ENCODE measurements around the gene ANKS1A. TPM values are rescaled to one million over a fixed set of nuclear protein-coding genes. Genes with fewer than 3 reads are reported as not detected.

Gene ANKS1A
- total and polyA plus RNA-seq, 2 of the 4 experiments (the other 2 are of a cell fraction) = 7.2 to 7.5 TPM

DNA sequence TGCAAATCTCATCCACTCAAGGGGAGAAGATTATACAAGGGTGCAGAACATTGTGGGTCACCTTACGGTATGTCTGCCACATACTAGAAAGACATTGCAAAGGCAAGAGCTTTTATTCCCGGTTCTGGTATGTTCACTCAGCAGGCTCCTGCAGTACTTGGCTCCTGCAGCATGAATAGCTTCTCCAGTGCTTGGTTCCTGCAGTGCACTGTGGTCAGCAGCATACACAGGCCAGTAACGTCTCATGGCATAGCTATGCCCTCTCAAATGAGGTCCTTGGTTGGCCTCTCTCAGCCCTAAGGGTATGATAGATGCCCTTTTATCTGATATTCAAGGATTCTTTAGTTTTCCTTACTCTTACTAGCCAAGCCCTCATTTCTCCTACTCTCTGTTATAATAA, 239.4 kb downstream of the ANKS1A start:
- no TSS peak for BruUV-seq (replicated peaks)
- POLR2A ChIA-PET (ENCODE audit: unreplicated experiment) = no interaction called here
- Histone ChIP-seq H2AK9ac (replicated peaks; ENCODE audit: low read depth, low read length, poor library complexity) (no peak overlapping the region), H3K36me3 (ENCODE audit: control insufficient read depth, insufficient read depth, low read length) (no peaks in the 10 kb centered on the region), H2BK20ac (ENCODE audit: low read depth, low read length) (no peak overlapping the region), H4K20me1 (ENCODE audit: insufficient read depth, low read length) (no peaks in the 10 kb centered on the region), H3K56ac (ENCODE audit: extremely low read depth, insufficient read depth, low read length) (no peak overlapping the region), H2BK5ac (ENCODE audit: low read depth, low read length, poor library complexity, severe bottlenecking) (no peak overlapping the region), H2AFZ (replicated peaks; ENCODE audit: low read length, poor library complexity) (no peak overlapping the region), H4K5ac (ENCODE audit: low read depth, low read length) (no peak overlapping the region), H3K4me3 (ENCODE audit: insufficient read depth, low read depth, low read length) (no peak overlapping the region), H3K27ac (ENCODE audit: insufficient read depth, low read length) (no peak overlapping the region), H2BK15ac (ENCODE audit: low read depth, low read length) (no peak overlapping the region), H3K9me1 (ENCODE audit: insufficient read depth, low read length) (no peaks in the 10 kb centered on the region), H3K18ac (ENCODE audit: low read depth, low read length) (no peak overlapping the region), H3K9ac (ENCODE audit: low read depth, low read length) (no peak overlapping the region), H3K4ac (ENCODE audit: low read depth, low read length) (no peak overlapping the region), H2BK120ac (ENCODE audit: low read depth, low read length) (no peak overlapping the region), H3K14ac (replicated peaks; ENCODE audit: low read depth, low read length) (no peak overlapping the region), H3K4me2 (ENCODE audit: low read depth, low read length) (no peak overlapping the region), H3K4me1 (ENCODE audit: control insufficient read depth, insufficient read depth, low read length) (no peaks in the 10 kb centered on the region), H4K8ac (ENCODE audit: low read depth in 2 of 2, low read length in 2 of 2) (no peak overlapping the region), H3K79me1 (ENCODE audit: low read depth in 1 of 2, low read length in 2 of 2) (no peaks in the 10 kb centered on the region), H3K27me3 (ENCODE audit: control insufficient read depth, insufficient read depth, low read length) (peaks cover 17% of the 10 kb centered on the region), H4K91ac (ENCODE audit: insufficient read depth, low read depth, low read length) (no peak overlapping the region), H3K9me3 (ENCODE audit: control insufficient read depth, insufficient read depth, low read length) (no peaks in the 10 kb centered on the region; the same call in 1 of the 2 replicates), H2AK5ac (ENCODE audit: low read depth, low read length) (no peak overlapping the region), H3K23ac (ENCODE audit: low read depth, low read length) (no peak overlapping the region)
- intact Hi-C loops (cut with micrococcal nuclease) (loop anchor here (5.0 kb wide), 1 partner anchor 241 kb away; the partner anchor contains the start of genes ANKS1A and TAF11), in situ Hi-C loops (cut with MboI; ENCODE audit: low sequenced_read_pairs) (loop anchor here (25.0 kb wide), 1 partner anchor 966 kb away; no protein-coding TSS in a partner anchor), dilution Hi-C loops (cut with HindIII; ENCODE audit: low sequenced_read_pairs, unreplicated experiment) (no loop called here)
- peak; percentile 88 for ATAC-seq (ENCODE audit: low read depth)
- 33% methylated on average over 1 of the region's 3 CpGs; no CpG with 5 or more reads in 1 of the 2 experiments for WGBS, 2 experiments (ENCODE audit: extremely low coverage in 2 of 2, insufficient read length in 1 of 2)
- CTCF ChIA-PET = interaction anchor here (0.5 to 1.9 kb wide), 7 partner anchors 11 to 965 kb away, joined by 3 to 6 read pairs (median 3); no protein-coding TSS in a partner anchor
- DNase-seq = peak; percentile 59
- TF ChIP-seq NFE2L2 (IDR thresholded peaks at IDR 0.05; ENCODE audit: low read depth, low read length) (no peak), SMC3 (IDR thresholded peaks at IDR 0.05; ENCODE audit: low read depth, low read length) (no peak), RFX5 (IDR thresholded peaks at IDR 0.05; ENCODE audit: low read depth, low read length) (no peak), MAZ (IDR thresholded peaks at IDR 0.05; ENCODE audit: borderline replicate concordance, low read depth, low read length) (no peak), BHLHE40 (IDR thresholded peaks at IDR 0.05; ENCODE audit: low read depth, low read length) (no peak), CEBPB (IDR thresholded peaks at IDR 0.05; ENCODE audit: low read depth, low read length) (no peak), MAFK (IDR thresholded peaks at IDR 0.05; ENCODE audit: low read depth, low read length) (no peak), FOS (IDR thresholded peaks at IDR 0.05; ENCODE audit: low read depth, low read length) (no peak), POLR2A (IDR thresholded peaks at IDR 0.05; ENCODE audit: low read depth, low read length) (no peak), RAD21 (IDR thresholded peaks at IDR 0.05; ENCODE audit: low read length) (no peak), RCOR1 (IDR thresholded peaks at IDR 0.05; ENCODE audit: insufficient replicate concordance, low read length) (no peak), MXI1 (IDR thresholded peaks at IDR 0.05; ENCODE audit: borderline replicate concordance, low read depth, low read length) (no peak), CHD1 (IDR thresholded peaks at IDR 0.05; ENCODE audit: low read depth, low read length) (no peak)
- TF ChIP-seq, protein P1, sequence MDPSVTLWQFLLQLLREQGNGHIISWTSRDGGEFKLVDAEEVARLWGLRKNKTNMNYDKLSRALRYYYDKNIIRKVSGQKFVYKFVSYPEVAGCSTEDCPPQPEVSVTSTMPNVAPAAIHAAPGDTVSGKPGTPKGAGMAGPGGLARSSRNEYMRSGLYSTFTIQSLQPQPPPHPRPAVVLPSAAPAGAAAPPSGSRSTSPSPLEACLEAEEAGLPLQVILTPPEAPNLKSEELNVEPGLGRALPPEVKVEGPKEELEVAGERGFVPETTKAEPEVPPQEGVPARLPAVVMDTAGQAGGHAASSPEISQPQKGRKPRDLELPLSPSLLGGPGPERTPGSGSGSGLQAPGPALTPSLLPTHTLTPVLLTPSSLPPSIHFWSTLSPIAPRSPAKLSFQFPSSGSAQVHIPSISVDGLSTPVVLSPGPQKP (IDR thresholded peaks at IDR 0.05; ENCODE audit: borderline replicate concordance, low read depth, low read length) = no peak
- TF ChIP-seq, protein P2, sequence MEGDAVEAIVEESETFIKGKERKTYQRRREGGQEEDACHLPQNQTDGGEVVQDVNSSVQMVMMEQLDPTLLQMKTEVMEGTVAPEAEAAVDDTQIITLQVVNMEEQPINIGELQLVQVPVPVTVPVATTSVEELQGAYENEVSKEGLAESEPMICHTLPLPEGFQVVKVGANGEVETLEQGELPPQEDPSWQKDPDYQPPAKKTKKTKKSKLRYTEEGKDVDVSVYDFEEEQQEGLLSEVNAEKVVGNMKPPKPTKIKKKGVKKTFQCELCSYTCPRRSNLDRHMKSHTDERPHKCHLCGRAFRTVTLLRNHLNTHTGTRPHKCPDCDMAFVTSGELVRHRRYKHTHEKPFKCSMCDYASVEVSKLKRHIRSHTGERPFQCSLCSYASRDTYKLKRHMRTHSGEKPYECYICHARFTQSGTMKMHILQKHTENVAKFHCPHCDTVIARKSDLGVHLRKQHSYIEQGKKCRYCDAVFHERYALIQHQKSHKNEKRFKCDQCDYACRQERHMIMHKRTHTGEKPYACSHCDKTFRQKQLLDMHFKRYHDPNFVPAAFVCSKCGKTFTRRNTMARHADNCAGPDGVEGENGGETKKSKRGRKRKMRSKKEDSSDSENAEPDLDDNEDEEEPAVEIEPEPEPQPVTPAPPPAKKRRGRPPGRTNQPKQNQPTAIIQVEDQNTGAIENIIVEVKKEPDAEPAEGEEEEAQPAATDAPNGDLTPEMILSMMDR (conservative IDR thresholded peaks at IDR 0.05; ENCODE audit: low read depth, low read length) = no peak
- TF ChIP-seq, protein P3, sequence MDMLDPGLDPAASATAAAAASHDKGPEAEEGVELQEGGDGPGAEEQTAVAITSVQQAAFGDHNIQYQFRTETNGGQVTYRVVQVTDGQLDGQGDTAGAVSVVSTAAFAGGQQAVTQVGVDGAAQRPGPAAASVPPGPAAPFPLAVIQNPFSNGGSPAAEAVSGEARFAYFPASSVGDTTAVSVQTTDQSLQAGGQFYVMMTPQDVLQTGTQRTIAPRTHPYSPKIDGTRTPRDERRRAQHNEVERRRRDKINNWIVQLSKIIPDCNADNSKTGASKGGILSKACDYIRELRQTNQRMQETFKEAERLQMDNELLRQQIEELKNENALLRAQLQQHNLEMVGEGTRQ (IDR thresholded peaks at IDR 0.05; ENCODE audit: low read depth, low read length) = no peak

All from IMR-90 (cell line).